ENCODE data around the gene PLEKHA6.

PLEKHA6 gene

DNA sequence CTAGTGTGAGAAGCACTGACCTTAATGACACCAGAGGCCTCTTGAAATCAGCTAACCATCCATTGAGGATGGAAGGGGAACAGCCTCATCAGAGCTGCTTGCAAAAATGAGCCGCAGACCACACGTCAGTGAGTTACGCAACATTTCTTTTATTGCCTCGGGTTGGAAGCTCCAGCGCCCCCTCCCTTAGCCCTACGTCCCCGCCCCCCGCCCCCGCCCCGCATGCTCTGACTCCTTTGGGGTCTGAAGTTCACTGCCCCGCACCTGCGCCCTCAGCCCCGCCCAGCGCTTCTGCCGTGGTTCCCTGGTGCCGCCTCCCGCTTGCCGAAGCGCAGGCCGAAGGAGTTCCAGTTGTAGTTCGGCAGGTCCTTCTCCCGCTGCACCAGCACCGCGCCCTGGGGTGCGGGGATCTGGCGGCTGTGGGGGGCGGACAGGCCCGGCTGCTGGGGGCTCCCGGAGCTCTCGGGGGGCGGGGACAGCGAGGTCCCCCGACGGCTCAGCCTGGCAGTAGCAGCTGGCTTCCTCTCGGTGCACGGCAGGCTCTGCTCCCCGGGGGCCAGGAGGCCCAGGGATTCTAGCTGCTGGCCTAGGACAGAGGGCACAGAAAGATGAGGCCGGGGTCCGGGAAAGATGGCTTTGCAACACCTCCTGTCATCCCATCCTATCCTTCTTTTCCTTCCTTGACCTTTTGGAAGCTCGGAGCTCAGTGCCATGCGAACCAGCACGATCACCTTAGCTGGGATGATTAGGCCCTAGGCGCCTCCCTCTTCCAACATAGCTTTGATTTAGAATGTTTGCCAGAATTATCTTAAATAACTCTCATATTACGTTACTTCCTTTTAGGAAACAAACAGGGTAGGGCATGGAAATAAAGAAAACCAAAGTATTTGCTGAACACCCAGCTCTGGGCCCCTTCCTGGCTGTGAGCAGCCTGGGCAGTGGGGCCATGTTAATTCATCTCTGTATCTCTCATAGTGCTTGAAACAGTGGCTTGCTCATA lies 169.2 kb downstream of the PLEKHA6 start:
- DNase-seq: peak; percentile 57
- in situ Hi-C loops (cut with MboI; ENCODE audit: low pct_unique_long_range_greater_than_20kb, low sequenced_read_pairs): no loop called here

DNA sequence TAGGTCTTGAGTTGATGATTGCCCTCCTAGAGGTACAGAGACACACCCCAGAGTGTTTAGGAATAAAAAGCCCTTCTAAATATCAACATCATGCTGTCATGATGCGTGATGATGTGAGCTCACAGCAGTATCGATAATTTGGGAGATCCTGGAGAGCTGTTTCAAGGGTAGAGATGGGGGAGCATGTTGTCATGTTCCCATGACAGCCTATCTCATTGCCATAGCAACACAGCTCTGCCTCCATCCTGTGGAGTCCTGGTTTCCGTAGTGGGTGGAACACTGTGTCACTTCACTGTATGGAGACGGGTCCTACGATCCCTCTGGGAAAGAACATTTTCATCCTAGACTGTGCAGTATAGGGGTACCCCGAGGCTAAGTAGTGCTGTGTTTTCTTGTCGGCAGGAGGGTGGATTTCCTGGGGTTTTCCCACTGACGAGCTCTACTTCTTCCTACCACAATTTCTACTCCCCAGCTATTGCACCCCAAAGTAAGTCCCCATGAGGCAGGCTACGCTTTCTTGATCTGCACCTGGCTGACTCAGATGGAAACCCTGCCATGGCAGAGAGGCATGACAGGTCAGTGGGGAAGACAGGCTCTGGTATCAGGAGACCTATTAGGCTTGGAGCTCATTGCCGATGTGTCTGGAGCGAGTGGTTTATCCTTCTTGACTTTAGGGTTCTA lies 170.6 kb downstream of the PLEKHA6 start:
- DNase-seq: no peak
- in situ Hi-C loops (cut with MboI; ENCODE audit: low pct_unique_long_range_greater_than_20kb, low sequenced_read_pairs): no loop called here

DNA sequence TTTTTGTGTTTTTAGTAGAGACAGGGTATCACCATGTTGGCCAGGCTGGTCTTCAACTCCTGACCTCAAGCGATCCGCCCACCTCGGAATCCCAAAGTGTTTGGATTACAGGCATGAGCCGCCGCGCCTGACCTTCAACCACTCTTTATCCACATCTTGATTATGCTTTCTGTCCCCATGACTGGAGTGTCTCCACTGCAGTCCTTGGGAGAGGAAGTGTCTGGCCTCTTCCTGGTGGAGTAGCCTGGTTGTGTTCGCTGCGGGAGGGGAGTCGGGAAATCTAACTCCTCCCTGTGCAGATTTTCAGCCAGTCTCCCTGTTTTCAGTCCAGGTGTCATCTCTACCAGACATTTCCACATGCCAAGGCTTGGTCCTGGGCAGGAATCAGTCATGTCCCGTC lies 173.1 kb downstream of the PLEKHA6 start:
- no peak for DNase-seq
- in situ Hi-C loops (cut with MboI; ENCODE audit: low pct_unique_long_range_greater_than_20kb, low sequenced_read_pairs): no loop called here

DNA sequence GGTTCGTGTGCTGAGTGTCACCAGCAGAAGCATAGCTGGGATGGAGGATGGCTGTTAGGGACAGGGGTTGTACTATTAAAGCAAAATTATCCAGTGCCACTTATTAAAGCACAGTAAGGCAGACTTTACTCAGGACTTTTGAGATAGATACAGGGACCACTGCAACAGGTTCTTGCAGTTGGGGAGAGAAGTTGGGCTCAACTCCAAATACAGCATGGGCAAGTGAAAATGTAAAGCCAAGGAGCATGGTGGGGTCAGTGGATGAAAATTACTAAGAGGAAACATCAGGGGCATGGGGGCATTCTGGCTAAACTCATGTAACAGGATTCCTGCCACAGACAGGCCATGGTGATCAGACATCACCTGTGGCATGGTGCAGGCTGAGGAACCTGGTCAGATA lies 178.6 kb downstream of the PLEKHA6 start:
- no peak for DNase-seq
- in situ Hi-C loops (cut with MboI; ENCODE audit: low pct_unique_long_range_greater_than_20kb, low sequenced_read_pairs): no loop called here

- no peak for DNase-seq
- in situ Hi-C loops (cut with MboI; ENCODE audit: low pct_unique_long_range_greater_than_20kb, low sequenced_read_pairs): no loop called here
Measured at GRCh38 chr1:204180133-204180532, 179.6 kb downstream of the PLEKHA6 start.

GRCh38 chr1:204178487-204179281 lies 181.0 kb downstream of the PLEKHA6 start:
- in situ Hi-C loops (cut with MboI; ENCODE audit: low pct_unique_long_range_greater_than_20kb, low sequenced_read_pairs): no loop called here
- no peak for DNase-seq

DNA sequence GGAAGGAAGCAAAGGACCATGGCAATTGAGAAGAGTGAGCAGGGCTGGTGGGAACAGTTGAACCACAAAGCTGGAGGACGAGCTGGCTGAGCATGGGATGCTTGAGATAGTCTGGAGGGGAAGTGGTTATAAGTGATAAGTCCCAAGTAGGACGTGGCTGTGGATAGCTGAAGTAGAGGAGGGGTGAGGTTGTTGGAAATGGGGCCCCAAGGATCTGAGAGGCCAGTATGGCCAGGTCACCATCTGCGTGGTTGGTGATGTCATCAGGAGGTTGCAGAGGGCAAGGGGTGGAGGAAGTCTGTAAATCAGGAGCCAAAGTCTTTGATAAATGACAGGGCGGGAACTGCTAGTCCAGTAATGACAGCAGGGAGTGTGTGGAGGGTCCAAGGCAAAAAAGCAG lies 182.6 kb downstream of the PLEKHA6 start:
- in situ Hi-C loops (cut with MboI; ENCODE audit: low pct_unique_long_range_greater_than_20kb, low sequenced_read_pairs): no loop called here
- no peak for DNase-seq

DNA sequence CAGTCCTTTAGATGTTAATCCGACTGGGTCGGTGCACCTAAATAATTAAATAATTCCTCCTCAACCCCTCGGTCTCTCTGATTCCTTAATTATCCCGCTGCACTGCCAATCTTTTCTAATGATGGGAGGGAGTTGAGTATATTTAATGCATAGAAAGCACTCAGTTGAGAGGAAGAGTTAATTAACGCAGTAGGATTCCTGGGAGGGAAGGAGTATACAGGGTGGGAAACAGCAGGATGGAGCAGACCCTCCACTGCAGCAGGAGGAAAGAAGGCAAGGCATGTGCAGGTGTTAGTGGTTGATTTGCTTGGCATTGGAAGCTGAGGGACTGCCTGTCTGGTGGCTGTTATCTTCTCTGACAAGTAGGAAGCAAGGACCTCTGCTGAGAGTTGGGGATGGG lies 183.7 kb downstream of the PLEKHA6 start:
- DNase-seq: no peak
- in situ Hi-C loops (cut with MboI; ENCODE audit: low pct_unique_long_range_greater_than_20kb, low sequenced_read_pairs): no loop called here

DNA sequence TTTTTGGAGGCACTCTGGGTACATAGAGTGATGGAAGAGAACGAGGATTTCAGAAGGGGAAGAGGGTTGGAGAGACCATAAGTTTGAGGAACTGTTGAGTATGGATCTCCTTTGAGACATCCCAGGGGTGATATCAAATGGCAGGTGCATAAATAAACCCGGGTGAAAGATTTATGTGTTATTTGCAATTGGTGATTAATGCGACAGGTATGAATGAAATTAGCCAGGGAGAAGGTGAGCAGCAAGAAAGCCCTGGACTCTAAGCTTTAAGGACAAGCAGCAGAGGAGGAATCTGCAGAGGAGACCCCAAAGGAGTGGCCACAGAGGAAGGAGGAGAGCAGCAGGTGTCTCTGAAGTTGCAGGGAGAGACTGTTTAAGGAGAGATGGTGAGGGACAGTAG lies 184.8 kb downstream of the PLEKHA6 start:
- in situ Hi-C loops (cut with MboI; ENCODE audit: low pct_unique_long_range_greater_than_20kb, low sequenced_read_pairs): loop anchor here (25.0 kb wide), 1 partner anchor 187 kb away; the partner anchor contains the start of gene PLEKHA6
- DNase-seq: no peak

- no peak for DNase-seq
- in situ Hi-C loops (cut with MboI; ENCODE audit: low pct_unique_long_range_greater_than_20kb, low sequenced_read_pairs): loop anchor here (25.0 kb wide), 1 partner anchor 190 kb away; the partner anchor contains the start of gene PLEKHA6
Measured at GRCh38 chr1:204172404-204173029, 187.2 kb downstream of the PLEKHA6 start.

GRCh38 chr1:204171751-204172178 lies 188.0 kb downstream of the PLEKHA6 start:
- in situ Hi-C loops (cut with MboI; ENCODE audit: low pct_unique_long_range_greater_than_20kb, low sequenced_read_pairs): loop anchor here (25.0 kb wide), 1 partner anchor 191 kb away; the partner anchor contains the start of gene PLEKHA6
- no peak for DNase-seq

GRCh38 chr1:204170494-204171155 lies 189.1 kb downstream of the PLEKHA6 start:
- no peak for DNase-seq
- in situ Hi-C loops (cut with MboI; ENCODE audit: low pct_unique_long_range_greater_than_20kb, low sequenced_read_pairs): loop anchor here (25.0 kb wide), 1 partner anchor 192 kb away; the partner anchor contains the start of gene PLEKHA6

GRCh38 chr1:204169858-204170257 lies 189.9 kb downstream of the PLEKHA6 start:
- in situ Hi-C loops (cut with MboI; ENCODE audit: low pct_unique_long_range_greater_than_20kb, low sequenced_read_pairs): loop anchor here (25.0 kb wide), 1 partner anchor 192 kb away; the partner anchor contains the start of gene PLEKHA6
- no peak for DNase-seq

Measured in KBM-7 (cell line).